Anterior cingulate cortex (tissue), 58 donors: ENCODE results near the gene FAM13B.

Experiments used
- DNase-seq, 58 donors: peaks; one replicate each; lab custom pipeline; 2025; lab: John Stamatoyannopoulos, UW

FAM13B gene

GRCh38 chr5:137902408-137903133 is 130.3 kb downstream of the FAM13B start:
- DNase-seq: no peak

GRCh38 chr5:137901011-137901817 is 131.7 kb downstream of the FAM13B start:
- peak in 2 of 58 donors; percentile 15 to 57 for DNase-seq

- no peak for DNase-seq
Measured at GRCh38 chr5:137899493-137899892, 133.4 kb downstream of the FAM13B start.

GRCh38 chr5:137896560-137896959 is 136.3 kb downstream of the FAM13B start:
- DNase-seq: no peak

GRCh38 chr5:137894586-137894985 is 138.3 kb downstream of the FAM13B start:
- DNase-seq: no peak

- no peak for DNase-seq
Measured at GRCh38 chr5:137891849-137892248, 141.0 kb downstream of the FAM13B start.

- no peak for DNase-seq
Measured at GRCh38 chr5:137890845-137891244, 142.0 kb downstream of the FAM13B start.

GRCh38 chr5:137888863-137889759 is 143.8 kb downstream of the FAM13B start, which contains the start of gene PKD2L2:
Gene PKD2L2 (plus strand): TSS chr5:137889457. CDS start chr5:137889492, 35 bp downstream.
- peak; percentile 20 to 86 (median 72) for DNase-seq

- DNase-seq: no peak
Measured at GRCh38 chr5:137888466-137888862, 144.4 kb downstream of the FAM13B start.
